Mucosa of rectum (tissue), 2 donors: Measurements from ENCODE around the gene TRAPPC6A.

Experiments used
- H3K27ac ChIP-seq, 2 donors: one replicate each; pipeline ENCODE4 v1.7.0; 2013; ENCODE audit warnings: inconsistent platforms in 2 of 2, low read depth in 2 of 2, low read length in 2 of 2
- H3K27me3 ChIP-seq, 2 donors: one replicate each; pipeline ENCODE4 v1.7.0; 2013; ENCODE audit warnings: low read length in 2 of 2; ENCODE audit not compliant: control insufficient read depth in 2 of 2, insufficient read depth in 2 of 2
- H3K36me3 ChIP-seq, 2 donors: one replicate each; pipeline ENCODE4 v1.7.0; 2013; ENCODE audit warnings: low read length in 2 of 2; ENCODE audit not compliant: control insufficient read depth in 2 of 2, insufficient read depth in 2 of 2
- H3K4me1 ChIP-seq, 2 donors: one replicate each; pipeline ENCODE4 v1.7.0; 2013; ENCODE audit warnings: low read length in 2 of 2, mild to moderate bottlenecking in 1 of 2; ENCODE audit not compliant: control insufficient read depth in 2 of 2, insufficient read depth in 2 of 2
- H3K4me3 ChIP-seq, 2 donors: one replicate each; pipeline ENCODE4 v1.7.0; 2013; ENCODE audit warnings: low read length in 2 of 2
- H3K9ac ChIP-seq, 2 donors: one replicate each; pipeline ENCODE4 v1.7.0; 2013; ENCODE audit warnings: low read length in 2 of 2, low read depth in 1 of 2, mild to moderate bottlenecking in 1 of 2
- H3K9me3 ChIP-seq, 2 donors: one replicate each; pipeline ENCODE4 v1.7.0; 2013; ENCODE audit warnings: low read length in 2 of 2; ENCODE audit not compliant: control insufficient read depth in 2 of 2
- donor health status: healthy.
- donor health status: Normal muscosa, but diverticular disease.

The TRAPPC6A gene

DNA sequence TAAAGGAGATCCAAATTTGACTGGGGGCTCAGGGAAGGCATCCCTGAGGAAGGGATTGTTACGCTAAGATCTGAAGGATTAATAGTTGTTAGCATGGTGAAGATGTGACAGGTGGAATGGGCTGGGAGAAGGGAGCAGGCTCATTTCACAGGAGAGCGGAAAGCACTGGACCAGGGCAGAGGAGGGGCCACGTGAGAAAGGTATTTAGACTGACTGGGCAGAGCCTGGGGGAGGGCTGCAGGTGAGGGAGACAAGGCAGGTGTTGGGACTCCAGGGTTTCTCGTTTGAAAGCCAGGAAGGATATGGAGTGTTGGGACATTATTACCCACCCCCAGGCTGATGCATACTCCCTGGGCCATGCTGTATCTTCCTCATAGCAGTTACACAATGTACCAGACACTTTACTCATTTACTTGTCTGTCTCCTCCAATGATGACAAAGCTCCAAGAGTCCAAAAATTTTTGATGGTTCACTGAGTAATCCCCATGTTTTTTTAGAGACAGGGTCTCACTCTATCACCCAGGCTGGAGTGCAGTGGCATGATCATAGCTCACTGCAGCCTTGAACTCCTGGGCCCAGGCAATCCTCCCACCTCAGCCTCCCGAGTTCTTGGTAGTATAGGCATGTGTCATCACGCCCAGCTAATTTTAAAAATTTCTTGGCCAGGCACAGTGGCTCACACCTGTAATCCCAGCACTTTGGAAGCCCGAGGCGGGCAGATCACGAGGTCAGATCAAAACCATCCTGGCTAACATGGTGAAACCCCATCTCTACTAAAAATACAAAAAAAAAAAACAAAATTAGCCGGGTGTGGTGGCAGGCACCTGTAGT, 2.3 kb downstream of the TRAPPC6A start:
- H3K27ac ChIP-seq, result no peak overlapping the region
- peaks cover 0 to 3% of the 10 kb centered on the region in 2 donors for H3K36me3 ChIP-seq
- no peaks in the 10 kb centered on the region for H3K9me3 ChIP-seq
- H3K9ac ChIP-seq, result no peak overlapping the region
- H3K4me1 ChIP-seq, result peaks cover 13 to 23% of the 10 kb centered on the region in 2 donors
- no peaks in the 10 kb centered on the region for H3K27me3 ChIP-seq
- H3K4me3 ChIP-seq, result no peak overlapping the region

DNA sequence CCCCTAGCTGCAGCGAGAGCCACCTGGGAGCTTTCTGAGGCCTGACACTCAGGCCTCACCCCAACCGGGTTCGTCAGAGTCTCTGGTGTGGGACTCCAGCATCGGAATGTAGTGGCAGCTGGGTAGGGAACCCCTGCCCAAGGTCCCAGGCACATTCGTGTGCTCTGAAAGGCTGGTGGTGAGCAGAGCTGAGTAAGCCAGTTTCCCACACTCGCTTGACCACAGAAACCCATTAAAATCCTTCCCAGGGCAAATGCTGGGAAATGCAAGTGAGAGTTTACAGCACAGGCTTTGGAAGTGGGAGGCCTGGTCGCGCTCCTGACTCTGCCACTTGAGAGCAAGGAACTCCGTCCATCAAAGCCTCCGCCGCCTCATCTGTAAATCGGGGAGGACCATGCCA, 4.2 kb downstream of the TRAPPC6A start:
- no peaks in the 10 kb centered on the region for H3K36me3 ChIP-seq
- no peaks in the 10 kb centered on the region for H3K9me3 ChIP-seq
- no peak overlapping the region for H3K27ac ChIP-seq
- peaks cover 7 to 9% of the 10 kb centered on the region in 2 donors for H3K4me1 ChIP-seq
- H3K4me3 ChIP-seq, result no peak overlapping the region
- H3K9ac ChIP-seq, result no peak overlapping the region
- no peaks in the 10 kb centered on the region for H3K27me3 ChIP-seq

GRCh38 chr19:45172611-45173208, 5.3 kb downstream of the TRAPPC6A start:
- Histone ChIP-seq H3K9me3 (no peaks in the 10 kb centered on the region), H3K27me3 (no peaks in the 10 kb centered on the region), H3K36me3 (no peaks in the 10 kb centered on the region), H3K27ac (no peak overlapping the region), H3K4me1 (peaks cover 7 to 9% of the 10 kb centered on the region in 2 donors), H3K9ac (no peak overlapping the region), H3K4me3 (no peak overlapping the region)

DNA sequence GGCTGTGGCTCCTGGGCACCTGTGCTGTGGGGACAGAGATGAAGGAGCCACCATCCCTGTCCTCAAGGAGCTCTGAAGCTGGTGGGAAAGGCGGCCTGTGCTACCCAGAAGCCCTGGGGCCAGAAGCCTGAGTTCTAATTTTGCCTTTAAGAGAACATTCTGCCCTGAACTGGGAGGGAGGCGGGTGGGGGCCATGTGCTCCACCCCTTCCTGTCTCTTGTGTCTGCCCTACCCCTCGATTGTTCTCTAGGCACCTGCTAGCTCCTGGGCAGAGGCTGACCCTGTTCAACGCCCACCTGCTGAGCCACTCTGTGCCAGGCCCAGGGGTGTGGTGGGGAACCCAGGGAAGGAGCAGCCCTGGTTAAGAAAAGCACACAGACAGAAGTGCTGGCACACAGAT, 5.9 kb downstream of the TRAPPC6A start:
- Histone ChIP-seq H3K27me3 (no peaks in the 10 kb centered on the region), H3K36me3 (no peaks in the 10 kb centered on the region), H3K9me3 (no peaks in the 10 kb centered on the region), H3K9ac (no peak overlapping the region), H3K4me3 (no peak overlapping the region), H3K4me1 (peaks cover 7 to 9% of the 10 kb centered on the region in 2 donors), H3K27ac (no peak overlapping the region)

- H3K4me1 ChIP-seq, result peaks cover 6 to 9% of the 10 kb centered on the region in 2 donors
- H3K4me3 ChIP-seq, result no peak overlapping the region
- H3K36me3 ChIP-seq, result no peaks in the 10 kb centered on the region
Measured at GRCh38 chr19:45171211-45171623, 6.8 kb downstream of the TRAPPC6A start.

DNA sequence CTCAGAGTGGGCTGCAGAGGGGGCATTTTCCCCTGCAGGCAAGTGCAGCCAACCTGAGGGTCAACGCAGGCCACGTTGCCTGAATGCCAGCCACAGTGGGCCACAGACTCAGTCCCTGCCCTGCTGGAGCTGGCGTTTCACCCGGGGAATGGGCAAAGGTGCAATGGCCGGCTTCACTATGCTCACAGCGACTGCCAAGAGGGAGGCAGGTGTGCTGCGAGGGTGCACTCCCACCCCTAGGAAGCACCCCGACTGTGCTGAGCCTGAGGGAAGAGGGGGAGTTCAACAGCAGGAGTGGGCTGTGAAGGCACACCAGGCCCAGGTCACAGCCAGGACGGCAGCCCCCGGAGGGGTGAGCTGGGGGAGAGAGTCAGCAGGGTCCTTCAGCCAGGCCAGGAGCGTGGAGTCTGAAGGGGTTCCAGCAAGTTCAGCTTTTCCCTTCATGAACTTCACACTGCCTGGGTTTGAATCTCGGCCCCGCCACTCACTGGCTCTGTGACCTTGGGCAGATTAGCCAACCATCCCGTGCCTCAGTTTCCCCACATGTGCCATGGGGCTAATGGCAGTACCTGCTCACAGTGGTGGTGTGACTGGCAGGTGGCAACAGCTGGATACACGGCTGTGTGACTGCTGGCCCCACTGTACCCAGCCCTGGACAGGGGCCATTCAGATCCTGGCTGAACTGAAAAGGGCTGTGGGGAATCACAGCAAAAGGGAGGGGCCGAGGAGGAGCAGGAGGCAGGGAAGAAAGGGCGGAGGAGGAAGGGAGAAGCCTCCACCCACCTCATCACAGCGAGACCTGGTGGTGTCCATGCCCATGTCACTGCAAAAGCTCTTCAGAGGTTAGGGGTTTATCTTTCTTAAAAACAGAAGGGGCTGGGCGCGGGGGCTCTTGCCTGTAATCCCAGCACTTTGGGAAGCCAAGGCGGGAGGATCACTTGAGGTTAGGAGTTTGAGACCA, 7.6 kb downstream of the TRAPPC6A start:
- no peaks in the 10 kb centered on the region for H3K36me3 ChIP-seq
- H3K27me3 ChIP-seq, result no peaks in the 10 kb centered on the region
- no peak overlapping the region for H3K27ac ChIP-seq
- H3K9ac ChIP-seq, result no peak overlapping the region
- no peaks in the 10 kb centered on the region for H3K9me3 ChIP-seq
- H3K4me3 ChIP-seq, result no peak overlapping the region
- peaks cover 6 to 9% of the 10 kb centered on the region in 2 donors for H3K4me1 ChIP-seq

More at GRCh38 chr19:45171211-45171623, 6.8 kb downstream of the TRAPPC6A start:
- no peaks in the 10 kb centered on the region for H3K27me3 ChIP-seq
- H3K9ac ChIP-seq, result no peak overlapping the region
- no peak overlapping the region for H3K27ac ChIP-seq
- H3K9me3 ChIP-seq, result no peaks in the 10 kb centered on the region

- Histone ChIP-seq H3K36me3 (no peaks in the 10 kb centered on the region), H3K4me3 (no peak overlapping the region), H3K4me1 (peaks cover 6 to 12% of the 10 kb centered on the region in 2 donors), H3K27ac (no peak overlapping the region), H3K9me3 (no peaks in the 10 kb centered on the region), H3K9ac (no peak overlapping the region), H3K27me3 (no peaks in the 10 kb centered on the region)
Measured at GRCh38 chr19:45169602-45170001, 8.4 kb downstream of the TRAPPC6A start.

DNA sequence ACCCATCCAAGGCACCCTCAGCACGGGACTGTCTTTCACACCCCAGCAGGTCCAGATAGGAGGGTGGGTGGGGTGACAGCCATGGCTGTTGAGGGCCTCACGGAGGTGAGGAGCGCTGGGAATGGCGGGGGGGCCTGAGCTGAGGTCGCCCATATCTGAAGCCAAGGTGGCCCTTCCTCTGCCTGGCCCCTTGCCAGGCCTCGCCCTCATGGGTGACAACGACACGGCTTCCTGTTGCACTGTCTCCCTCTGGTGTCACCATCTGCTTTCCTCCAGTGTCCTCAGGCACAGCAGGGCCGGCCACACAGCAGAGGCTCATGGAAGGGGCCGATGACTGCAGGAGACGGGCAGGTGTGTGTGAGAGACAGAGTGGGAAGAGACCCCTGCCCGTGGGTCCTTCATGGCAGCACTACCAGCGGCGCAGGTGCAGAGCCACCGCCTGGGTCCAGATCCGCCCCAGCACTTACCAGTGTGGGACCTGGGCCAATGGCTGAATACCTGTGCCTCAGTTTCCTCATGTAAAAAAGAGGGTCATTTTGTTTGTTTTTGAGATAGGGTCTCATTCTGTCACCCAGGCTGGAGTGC, 9.2 kb downstream of the TRAPPC6A start:
- Histone ChIP-seq H3K4me1 (peaks cover 12 to 18% of the 10 kb centered on the region in 2 donors), H3K36me3 (no peaks in the 10 kb centered on the region), H3K9ac (no peak overlapping the region)

GRCh38 chr19:45166723-45167252, 11.2 kb downstream of the TRAPPC6A start:
- Histone ChIP-seq H3K4me3 (no peak overlapping the region), H3K4me1 (peaks cover 11 to 15% of the 10 kb centered on the region in 2 donors), H3K36me3 (no peaks in the 10 kb centered on the region), H3K27me3 (no peaks in the 10 kb centered on the region), H3K9ac (no peak overlapping the region), H3K9me3 (no peaks in the 10 kb centered on the region), H3K27ac (no peak overlapping the region)

More for the DNA sequence above, 9.2 kb downstream of the TRAPPC6A start:
- no peak overlapping the region for H3K4me3 ChIP-seq
- no peak overlapping the region for H3K27ac ChIP-seq
- no peaks in the 10 kb centered on the region for H3K27me3 ChIP-seq
- no peaks in the 10 kb centered on the region for H3K9me3 ChIP-seq
